OCI-LY1 (cell line): ENCODE data around the gene NEUROD6.

Experiments used
- H2AFZ ChIP-seq: fragments of 200-600 bp; sonication (generic), shearing (Covaris generic); 2 replicates; pipeline ENCODE4 v1.6.0; 2014; ENCODE audit warnings: antibody characterized with exemption, mild to moderate bottlenecking, low read length
- H3F3A ChIP-seq: fragments of 200-600 bp; sonication (generic), shearing (Covaris generic); 2 replicates; pipeline ENCODE4 v1.6.0; 2014; ENCODE audit warnings: mild to moderate bottlenecking, antibody characterized with exemption, low read length, moderate library complexity; ENCODE audit not compliant: insufficient read depth
- H3K27ac ChIP-seq: fragments of 200-600 bp; sonication (generic); 2 replicates; pipeline ENCODE4 v1.5.1; 2014; ENCODE audit warnings: low read length, mixed run types, mild to moderate bottlenecking, low read depth; ENCODE audit not compliant: poor library complexity, severe bottlenecking
- H3K27me3 ChIP-seq: fragments of 200-600 bp; sonication (generic); 2 replicates; pipeline ENCODE4 v1.6.0; 2014; ENCODE audit warnings: antibody characterized with exemption, mild to moderate bottlenecking, low read length, moderate library complexity; ENCODE audit not compliant: insufficient read depth
- H3K36me3 ChIP-seq: fragments of 200-600 bp; sonication (generic); 2 replicates; pipeline ENCODE4 v1.6.1; 2014; ENCODE audit warnings: mild to moderate bottlenecking, antibody characterized with exemption, low read length, moderate library complexity, mixed read lengths; ENCODE audit not compliant: insufficient read depth
- H3K4me1 ChIP-seq: fragments of 200-600 bp; sonication (generic); 2 replicates; pipeline ENCODE4 v1.5.1; 2014; ENCODE audit warnings: mild to moderate bottlenecking, low read length, moderate library complexity; ENCODE audit not compliant: insufficient read depth, severe bottlenecking
- H3K4me2 ChIP-seq: fragments of 200-600 bp; sonication (generic), shearing (Covaris generic); 2 replicates; pipeline ENCODE4 v1.6.1; 2014; ENCODE audit warnings: low read length
- H3K4me3 ChIP-seq: fragments of 200-600 bp; sonication (generic); 2 replicates; pipeline ENCODE4 v1.5.1; 2014; ENCODE audit warnings: low read length, low read depth, mild to moderate bottlenecking, mixed read lengths; ENCODE audit not compliant: poor library complexity, severe bottlenecking
- H3K79me2 ChIP-seq: fragments of 200-600 bp; shearing (Covaris generic); 2 replicates; pipeline ENCODE4 v1.6.1; 2016; ENCODE audit warnings: mixed run types, low read length, mixed read lengths; ENCODE audit not compliant: insufficient read depth
- H3K9ac ChIP-seq: fragments of 200-600 bp; sonication (generic), shearing (Covaris generic); 2 replicates; pipeline ENCODE4 v1.6.1; 2014; ENCODE audit warnings: mild to moderate bottlenecking, low read length, mixed read lengths
- H3K9me2 ChIP-seq: fragments of 200-600 bp; sonication (generic), shearing (Covaris generic); 2 replicates; pipeline ENCODE4 v1.6.1; 2014; ENCODE audit warnings: low read depth, mild to moderate bottlenecking, low read length, mixed read lengths
- H3K9me3 ChIP-seq: fragments of 200-600 bp; shearing (Covaris generic); 2 replicates; pipeline ENCODE4 v1.6.1; 2014; ENCODE audit warnings: low read length, mixed read lengths
- H4K20me1 ChIP-seq: fragments of 200-600 bp; sonication (generic), shearing (Covaris generic); 2 replicates; pipeline ENCODE4 v1.6.0; 2016; ENCODE audit warnings: mild to moderate bottlenecking, low read length; ENCODE audit not compliant: insufficient read depth
- EZH2 ChIP-seq: fragments of 200-600 bp; sonication (generic), shearing (Covaris generic); IDR thresholded peaks from 2 replicates; pipeline ENCODE4 v1.8.0; 2017; ENCODE audit warnings: borderline replicate concordance, mixed run types, mild to moderate bottlenecking, antibody characterized with exemption, low read length, moderate library complexity, mixed read lengths
- TF ChIP-seq, protein P1 (sequence below): fragments of 200-600 bp; sonication (generic), shearing (Covaris generic); IDR thresholded peaks from 2 replicates; pipeline ENCODE4 v1.5.1; 2017; ENCODE audit warnings: mild to moderate bottlenecking, antibody characterized with exemption, low read length, moderate library complexity, mixed read lengths

NEUROD6 gene

DNA sequence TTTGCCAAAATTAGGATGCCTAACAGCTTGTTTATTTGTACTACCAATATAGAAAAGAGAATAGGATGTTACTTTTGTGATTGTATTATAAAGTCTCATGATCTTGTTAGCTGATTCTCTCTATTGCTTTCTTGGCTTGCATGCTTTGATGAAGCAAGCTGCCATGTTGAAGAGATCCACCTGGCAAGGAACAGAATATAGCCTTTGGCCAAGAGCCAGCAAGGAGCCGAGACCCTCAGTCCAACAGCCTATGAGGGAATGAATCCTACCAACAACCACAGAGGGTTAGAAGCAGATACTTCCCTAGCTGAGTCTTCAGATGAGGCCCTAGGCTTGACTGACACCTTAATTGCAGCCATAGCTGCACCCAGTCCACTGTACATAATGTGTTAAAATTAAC lies 41.2 kb downstream of the NEUROD6 start:
- Histone ChIP-seq H3K36me3 (no peaks in the 10 kb centered on the region), H3K9me3 (no peaks in the 10 kb centered on the region), H3K9me2 (no peaks in the 10 kb centered on the region)

GRCh38 chr7:31290601-31291000 lies 49.9 kb downstream of the NEUROD6 start:
- Histone ChIP-seq H3F3A (no peaks in the 10 kb centered on the region), H2AFZ (no peak overlapping the region), H3K9me2 (no peaks in the 10 kb centered on the region), H3K79me2 (no peaks in the 10 kb centered on the region), H3K4me3 (no peak overlapping the region), H3K27me3 (no peaks in the 10 kb centered on the region), H3K4me1 (no peaks in the 10 kb centered on the region), H3K27ac (no peak overlapping the region), H3K4me2 (no peak overlapping the region), H3K9ac (no peak overlapping the region), H4K20me1 (no peaks in the 10 kb centered on the region), H3K9me3 (no peaks in the 10 kb centered on the region), H3K36me3 (no peaks in the 10 kb centered on the region)
- TF ChIP-seq EZH2: no peak
- TF ChIP-seq, protein P1, sequence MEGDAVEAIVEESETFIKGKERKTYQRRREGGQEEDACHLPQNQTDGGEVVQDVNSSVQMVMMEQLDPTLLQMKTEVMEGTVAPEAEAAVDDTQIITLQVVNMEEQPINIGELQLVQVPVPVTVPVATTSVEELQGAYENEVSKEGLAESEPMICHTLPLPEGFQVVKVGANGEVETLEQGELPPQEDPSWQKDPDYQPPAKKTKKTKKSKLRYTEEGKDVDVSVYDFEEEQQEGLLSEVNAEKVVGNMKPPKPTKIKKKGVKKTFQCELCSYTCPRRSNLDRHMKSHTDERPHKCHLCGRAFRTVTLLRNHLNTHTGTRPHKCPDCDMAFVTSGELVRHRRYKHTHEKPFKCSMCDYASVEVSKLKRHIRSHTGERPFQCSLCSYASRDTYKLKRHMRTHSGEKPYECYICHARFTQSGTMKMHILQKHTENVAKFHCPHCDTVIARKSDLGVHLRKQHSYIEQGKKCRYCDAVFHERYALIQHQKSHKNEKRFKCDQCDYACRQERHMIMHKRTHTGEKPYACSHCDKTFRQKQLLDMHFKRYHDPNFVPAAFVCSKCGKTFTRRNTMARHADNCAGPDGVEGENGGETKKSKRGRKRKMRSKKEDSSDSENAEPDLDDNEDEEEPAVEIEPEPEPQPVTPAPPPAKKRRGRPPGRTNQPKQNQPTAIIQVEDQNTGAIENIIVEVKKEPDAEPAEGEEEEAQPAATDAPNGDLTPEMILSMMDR: no peak

More for the DNA sequence above, 41.2 kb downstream of the NEUROD6 start:
- Histone ChIP-seq H3K4me3 (no peak overlapping the region), H3K27me3 (no peaks in the 10 kb centered on the region), H2AFZ (no peak overlapping the region), H3K79me2 (no peaks in the 10 kb centered on the region), H3K27ac (no peak overlapping the region), H3K4me2 (no peak overlapping the region), H3K9ac (no peak overlapping the region), H3K4me1 (no peaks in the 10 kb centered on the region), H4K20me1 (no peaks in the 10 kb centered on the region; the same call in 1 of the 2 replicates), H3F3A (no peaks in the 10 kb centered on the region)
- TF ChIP-seq, protein P1: no peak
- TF ChIP-seq EZH2: no peak
